ENCODE measurements around the gene LRRC49.

GRCh38 chr15:71043373-71043772, 150.7 kb downstream of the LRRC49 start:
- TF ChIP-seq, protein P1, sequence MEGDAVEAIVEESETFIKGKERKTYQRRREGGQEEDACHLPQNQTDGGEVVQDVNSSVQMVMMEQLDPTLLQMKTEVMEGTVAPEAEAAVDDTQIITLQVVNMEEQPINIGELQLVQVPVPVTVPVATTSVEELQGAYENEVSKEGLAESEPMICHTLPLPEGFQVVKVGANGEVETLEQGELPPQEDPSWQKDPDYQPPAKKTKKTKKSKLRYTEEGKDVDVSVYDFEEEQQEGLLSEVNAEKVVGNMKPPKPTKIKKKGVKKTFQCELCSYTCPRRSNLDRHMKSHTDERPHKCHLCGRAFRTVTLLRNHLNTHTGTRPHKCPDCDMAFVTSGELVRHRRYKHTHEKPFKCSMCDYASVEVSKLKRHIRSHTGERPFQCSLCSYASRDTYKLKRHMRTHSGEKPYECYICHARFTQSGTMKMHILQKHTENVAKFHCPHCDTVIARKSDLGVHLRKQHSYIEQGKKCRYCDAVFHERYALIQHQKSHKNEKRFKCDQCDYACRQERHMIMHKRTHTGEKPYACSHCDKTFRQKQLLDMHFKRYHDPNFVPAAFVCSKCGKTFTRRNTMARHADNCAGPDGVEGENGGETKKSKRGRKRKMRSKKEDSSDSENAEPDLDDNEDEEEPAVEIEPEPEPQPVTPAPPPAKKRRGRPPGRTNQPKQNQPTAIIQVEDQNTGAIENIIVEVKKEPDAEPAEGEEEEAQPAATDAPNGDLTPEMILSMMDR (conservative IDR thresholded peaks at IDR 0.05; ENCODE audit: low read depth in 2 of 2), result no peak
- TF ChIP-seq CREB1 (CRISPR knock-in tag; IDR thresholded peaks at IDR 0.05; ENCODE audit: low read depth) (no peak), ZNF331 (CRISPR knock-in tag; IDR thresholded peaks at IDR 0.05; ENCODE audit: low read depth) (no peak), EZH2 (IDR thresholded peaks at IDR 0.05; ENCODE audit: low read depth, unreplicated experiment) (no peak), POLR2AphosphoS5 (IDR thresholded peaks at IDR 0.05; ENCODE audit: low read depth) (no peak), ETS1 (IDR thresholded peaks at IDR 0.05) (no peak), EZH2phosphoT487 (IDR thresholded peaks at IDR 0.05; ENCODE audit: unreplicated experiment) (no peak)
- TF ChIP-seq, protein P2, sequence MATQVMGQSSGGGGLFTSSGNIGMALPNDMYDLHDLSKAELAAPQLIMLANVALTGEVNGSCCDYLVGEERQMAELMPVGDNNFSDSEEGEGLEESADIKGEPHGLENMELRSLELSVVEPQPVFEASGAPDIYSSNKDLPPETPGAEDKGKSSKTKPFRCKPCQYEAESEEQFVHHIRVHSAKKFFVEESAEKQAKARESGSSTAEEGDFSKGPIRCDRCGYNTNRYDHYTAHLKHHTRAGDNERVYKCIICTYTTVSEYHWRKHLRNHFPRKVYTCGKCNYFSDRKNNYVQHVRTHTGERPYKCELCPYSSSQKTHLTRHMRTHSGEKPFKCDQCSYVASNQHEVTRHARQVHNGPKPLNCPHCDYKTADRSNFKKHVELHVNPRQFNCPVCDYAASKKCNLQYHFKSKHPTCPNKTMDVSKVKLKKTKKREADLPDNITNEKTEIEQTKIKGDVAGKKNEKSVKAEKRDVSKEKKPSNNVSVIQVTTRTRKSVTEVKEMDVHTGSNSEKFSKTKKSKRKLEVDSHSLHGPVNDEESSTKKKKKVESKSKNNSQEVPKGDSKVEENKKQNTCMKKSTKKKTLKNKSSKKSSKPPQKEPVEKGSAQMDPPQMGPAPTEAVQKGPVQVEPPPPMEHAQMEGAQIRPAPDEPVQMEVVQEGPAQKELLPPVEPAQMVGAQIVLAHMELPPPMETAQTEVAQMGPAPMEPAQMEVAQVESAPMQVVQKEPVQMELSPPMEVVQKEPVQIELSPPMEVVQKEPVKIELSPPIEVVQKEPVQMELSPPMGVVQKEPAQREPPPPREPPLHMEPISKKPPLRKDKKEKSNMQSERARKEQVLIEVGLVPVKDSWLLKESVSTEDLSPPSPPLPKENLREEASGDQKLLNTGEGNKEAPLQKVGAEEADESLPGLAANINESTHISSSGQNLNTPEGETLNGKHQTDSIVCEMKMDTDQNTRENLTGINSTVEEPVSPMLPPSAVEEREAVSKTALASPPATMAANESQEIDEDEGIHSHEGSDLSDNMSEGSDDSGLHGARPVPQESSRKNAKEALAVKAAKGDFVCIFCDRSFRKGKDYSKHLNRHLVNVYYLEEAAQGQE (IDR thresholded peaks at IDR 0.05; ENCODE audit: unreplicated experiment), result no peak

Measured in GM23338 (cell line).